Measurements from ENCODE around the gene WWP2. TPM values are rescaled to one million over a fixed set of nuclear protein-coding genes. Genes with fewer than 3 reads are reported as not detected.

Gene WWP2
- total RNA-seq, 2 donors from 2014 or later = 144 to 146 TPM

DNA sequence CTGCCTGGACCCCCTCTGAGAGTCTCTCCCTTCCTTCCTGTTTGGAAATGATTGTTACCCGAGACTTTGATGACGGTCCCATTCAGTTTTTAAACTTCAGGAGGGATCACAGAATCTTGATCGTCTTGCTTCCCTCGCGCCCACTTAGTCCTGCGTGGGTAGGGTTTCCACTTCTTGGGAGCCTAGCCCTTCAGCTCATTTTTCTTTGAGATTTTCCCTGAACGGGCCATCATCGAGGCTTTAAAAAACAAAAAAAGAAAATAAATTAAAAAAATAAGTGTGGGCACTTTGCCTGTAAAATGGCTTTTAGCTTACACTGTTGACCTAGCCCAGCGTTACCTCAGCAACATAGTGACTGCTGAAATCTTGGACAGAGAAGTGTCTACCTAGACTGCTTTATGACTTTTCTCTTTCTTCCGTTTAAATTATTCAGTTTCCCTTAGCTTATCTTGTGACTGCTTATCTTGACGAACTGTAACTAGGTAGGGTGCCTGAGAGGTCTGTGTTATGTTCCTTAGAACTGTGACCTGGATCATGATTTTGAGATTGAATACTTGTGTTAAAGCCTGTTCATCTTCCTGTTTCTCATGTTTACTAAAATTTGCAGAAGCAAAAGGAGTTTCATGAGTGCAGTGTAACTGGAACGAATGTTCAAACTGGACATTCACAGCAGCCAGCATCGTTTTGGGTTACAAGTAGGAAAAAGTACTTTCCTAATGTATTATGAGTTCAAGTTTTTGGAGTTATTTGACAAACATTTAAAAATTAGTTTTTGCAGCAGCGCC lies 874 bp downstream of the WWP2 start:
- peaks cover 12 to 17% of the 10 kb centered on the region in 2 donors for H3K4me1 ChIP-seq (ENCODE audit: control insufficient read depth in 1 of 2, low read depth in 2 of 2)
- no peak for ATAC-seq (ENCODE audit: insufficient number of reproducible peaks, low FRiP score, low read depth)
- no peaks in the 10 kb centered on the region for H3K36me3 ChIP-seq
- H3K4me3 ChIP-seq = peak overlapping the region; percentile 96
- no peaks in the 10 kb centered on the region for H3K27me3 ChIP-seq (replicated peaks; ENCODE audit: insufficient read depth)
- TF ChIP-seq, protein P1, sequence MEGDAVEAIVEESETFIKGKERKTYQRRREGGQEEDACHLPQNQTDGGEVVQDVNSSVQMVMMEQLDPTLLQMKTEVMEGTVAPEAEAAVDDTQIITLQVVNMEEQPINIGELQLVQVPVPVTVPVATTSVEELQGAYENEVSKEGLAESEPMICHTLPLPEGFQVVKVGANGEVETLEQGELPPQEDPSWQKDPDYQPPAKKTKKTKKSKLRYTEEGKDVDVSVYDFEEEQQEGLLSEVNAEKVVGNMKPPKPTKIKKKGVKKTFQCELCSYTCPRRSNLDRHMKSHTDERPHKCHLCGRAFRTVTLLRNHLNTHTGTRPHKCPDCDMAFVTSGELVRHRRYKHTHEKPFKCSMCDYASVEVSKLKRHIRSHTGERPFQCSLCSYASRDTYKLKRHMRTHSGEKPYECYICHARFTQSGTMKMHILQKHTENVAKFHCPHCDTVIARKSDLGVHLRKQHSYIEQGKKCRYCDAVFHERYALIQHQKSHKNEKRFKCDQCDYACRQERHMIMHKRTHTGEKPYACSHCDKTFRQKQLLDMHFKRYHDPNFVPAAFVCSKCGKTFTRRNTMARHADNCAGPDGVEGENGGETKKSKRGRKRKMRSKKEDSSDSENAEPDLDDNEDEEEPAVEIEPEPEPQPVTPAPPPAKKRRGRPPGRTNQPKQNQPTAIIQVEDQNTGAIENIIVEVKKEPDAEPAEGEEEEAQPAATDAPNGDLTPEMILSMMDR (IDR thresholded peaks at IDR 0.05) = no peak
- peak overlapping the region; percentile 88 to 90 for H3K27ac ChIP-seq
- H3K9me3 ChIP-seq = no peaks in the 10 kb centered on the region
- DNase-seq (ENCODE audit: low spot score) = no peak

- TF ChIP-seq, protein P1 (IDR thresholded peaks at IDR 0.05) = no peak
- no peak for ATAC-seq (ENCODE audit: insufficient number of reproducible peaks, low FRiP score, low read depth)
- peak overlapping the region; percentile 96 for H3K4me3 ChIP-seq
- no peaks in the 10 kb centered on the region for H3K9me3 ChIP-seq
- H3K27me3 ChIP-seq (replicated peaks; ENCODE audit: insufficient read depth) = no peaks in the 10 kb centered on the region
- peak overlapping the region in 1 of 2 donors; percentile 88 for H3K27ac ChIP-seq
- DNase-seq (ENCODE audit: low spot score) = no peak
- peaks cover 12 to 17% of the 10 kb centered on the region in 2 donors for H3K4me1 ChIP-seq (ENCODE audit: control insufficient read depth in 1 of 2, low read depth in 2 of 2)
- no peaks in the 10 kb centered on the region for H3K36me3 ChIP-seq
These were observed 1.4 kb downstream of the WWP2 start for GRCh38 chr16:69763599-69763942.

DNA sequence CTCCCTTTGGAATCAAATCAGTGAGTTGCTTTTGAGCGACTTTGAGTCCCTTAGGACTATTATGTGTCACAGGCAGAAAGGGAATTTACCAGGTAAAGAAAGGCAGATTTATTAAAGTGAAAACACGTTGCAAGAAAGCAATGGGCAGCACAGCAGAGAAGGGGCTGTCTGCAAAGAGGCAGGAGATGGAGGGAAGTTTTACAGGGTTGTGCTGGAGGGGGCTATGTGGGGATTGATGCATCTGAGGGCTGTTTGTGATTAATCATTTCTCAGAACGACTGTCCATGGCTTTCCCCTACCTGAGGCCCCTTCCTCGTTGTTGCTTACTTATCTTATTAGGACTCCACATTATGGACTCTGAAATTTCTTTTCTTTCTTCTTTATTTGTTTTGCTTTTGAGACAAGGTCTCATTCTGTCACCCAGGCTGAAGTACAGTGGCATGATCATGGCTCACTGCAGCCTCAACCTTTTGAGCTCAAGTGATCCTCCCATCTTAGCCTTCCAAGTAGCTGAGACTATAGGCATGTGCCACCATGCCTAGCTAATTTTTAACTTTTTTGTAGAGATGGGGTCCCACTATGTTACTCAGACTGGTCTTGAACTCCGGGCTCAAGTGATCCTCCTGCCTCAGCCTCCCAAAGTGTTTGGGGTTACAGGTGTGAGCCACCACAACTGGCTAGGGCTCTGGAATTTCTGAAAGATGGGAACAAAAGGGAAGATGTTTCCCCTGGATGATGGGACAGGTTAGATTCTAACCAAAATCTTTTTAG lies 5.5 kb downstream of the WWP2 start:
- TF ChIP-seq, protein P1 (IDR thresholded peaks at IDR 0.05) = no peak
- Histone ChIP-seq H3K27me3 (replicated peaks; ENCODE audit: insufficient read depth) (no peaks in the 10 kb centered on the region), H3K9me3 (no peaks in the 10 kb centered on the region), H3K4me1 (ENCODE audit: control insufficient read depth in 1 of 2, low read depth in 2 of 2) (peaks cover 8 to 10% of the 10 kb centered on the region in 2 donors), H3K4me3 (no peak overlapping the region), H3K36me3 (no peaks in the 10 kb centered on the region), H3K27ac (no peak overlapping the region)
- ATAC-seq (ENCODE audit: insufficient number of reproducible peaks, low FRiP score, low read depth) = no peak
- DNase-seq (ENCODE audit: low spot score) = no peak

- Histone ChIP-seq H3K4me1 (ENCODE audit: control insufficient read depth in 1 of 2, low read depth in 2 of 2) (peaks cover 2% of the 10 kb centered on the region in 2 donors), H3K9me3 (no peaks in the 10 kb centered on the region), H3K4me3 (no peak overlapping the region), H3K36me3 (no peaks in the 10 kb centered on the region), H3K27ac (no peak overlapping the region), H3K27me3 (replicated peaks; ENCODE audit: insufficient read depth) (no peaks in the 10 kb centered on the region)
- DNase-seq (ENCODE audit: low spot score) = no peak
- TF ChIP-seq, protein P1 (IDR thresholded peaks at IDR 0.05) = no peak
- ATAC-seq (ENCODE audit: insufficient number of reproducible peaks, low FRiP score, low read depth) = no peak
These were observed 6.5 kb downstream of the WWP2 start for GRCh38 chr16:69768666-69769065.

DNA sequence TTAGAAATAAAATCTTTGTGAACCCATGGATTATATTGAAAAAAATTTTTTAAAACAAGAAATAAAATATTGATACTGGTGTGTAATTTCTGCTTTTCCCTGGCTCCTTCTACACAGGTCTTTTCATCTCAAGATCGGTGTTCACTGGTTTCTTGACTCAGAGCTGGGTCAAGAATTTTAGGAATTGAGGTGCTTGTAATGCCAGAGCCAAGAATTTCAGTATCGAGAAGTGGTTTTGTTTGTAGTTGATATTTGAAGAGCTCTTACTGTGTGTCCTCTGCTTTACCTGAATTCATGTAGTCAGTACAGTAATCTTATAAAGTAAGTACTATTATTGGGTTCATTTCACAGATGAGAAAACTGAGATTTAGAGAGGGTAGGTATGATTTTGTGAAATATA lies 7.3 kb downstream of the WWP2 start:
- Histone ChIP-seq H3K9me3 (no peaks in the 10 kb centered on the region), H3K4me1 (ENCODE audit: control insufficient read depth in 1 of 2, low read depth in 2 of 2) (no peaks in the 10 kb centered on the region), H3K27ac (no peak overlapping the region), H3K36me3 (no peaks in the 10 kb centered on the region), H3K27me3 (replicated peaks; ENCODE audit: insufficient read depth) (no peaks in the 10 kb centered on the region), H3K4me3 (no peak overlapping the region)
- no peak for ATAC-seq (ENCODE audit: insufficient number of reproducible peaks, low FRiP score, low read depth)
- TF ChIP-seq, protein P1 (IDR thresholded peaks at IDR 0.05) = no peak
- no peak for DNase-seq (ENCODE audit: low spot score)

Measured in thoracic aorta (tissue), 2 donors.